ENCODE results near the gene FNDC11. TPM values are rescaled to one million over a fixed set of nuclear protein-coding genes. Genes with fewer than 3 reads are reported as not detected.

The FNDC11 gene
- 0.16 to 0.41 TPM (median 0.20 TPM) in 5 replicates for total RNA-seq (2022; extraction: Qiagen RNA extraction)

GRCh38 chr20:63553933-63554290, at the start of gene FNDC11:
FNDC11 (plus strand) TSS chr20:63554159; CDS start chr20:63555664, 1,505 bp downstream.

GRCh38 chr20:63520504-63520933, 33.4 kb upstream of the FNDC11 start, which contains the start of gene PPDPF:
PPDPF (plus strand) TSS chr20:63520765; CDS start chr20:63521309, 544 bp downstream.

GRCh38 chr20:63536997-63537524, 16.9 kb upstream of the FNDC11 start, which contains the start of gene PTK6:
PTK6 (minus strand) TSS chr20:63537376; CDS start chr20:63537314, 62 bp downstream.

GRCh38 chr20:63547725-63548480, 6.1 kb upstream of the FNDC11 start, which contains the start of gene SRMS:
SRMS (minus strand) TSS chr20:63547749; CDS start chr20:63547463, 286 bp downstream.

GRCh38 chr20:63574156-63574828, 20.3 kb downstream of the FNDC11 start, which contains the start of gene HELZ2:
HELZ2 (minus strand) TSS chr20:63574239; CDS start chr20:63572385, 1,854 bp downstream.

Other genes starting within 250 kb of the FNDC11 start
- 0.10 to 0.35 TPM (median 0.24 TPM) in 5 replicates for gene CHRNA4, start 192.8 kb upstream of the FNDC11 start, total RNA-seq (2022; extraction: Qiagen RNA extraction)
- gene KCNQ2, start 81.5 kb upstream of the FNDC11 start, total RNA-seq (2022; extraction: Qiagen RNA extraction), result 0.16 to 0.62 TPM (median 0.46 TPM) in 5 replicates
- gene EEF1A2, start 55.1 kb upstream of the FNDC11 start, total RNA-seq (2022; extraction: Qiagen RNA extraction), result 142 to 176 TPM (median 148 TPM) in 5 replicates
- 234 to 352 TPM (median 331 TPM) in 5 replicates for gene PPDPF, start 33.4 kb upstream of the FNDC11 start, total RNA-seq (2022; extraction: Qiagen RNA extraction)
- 2.7 to 3.6 TPM (median 2.9 TPM) in 5 replicates for gene PTK6, start 16.8 kb upstream of the FNDC11 start, total RNA-seq (2022; extraction: Qiagen RNA extraction)
- gene SRMS, start 6.4 kb upstream of the FNDC11 start, total RNA-seq (2022; extraction: Qiagen RNA extraction), result 0.11 to 0.15 TPM (median 0.13 TPM) in 5 replicates
- gene HELZ2, start 20.1 kb downstream of the FNDC11 start, total RNA-seq (2022; extraction: Qiagen RNA extraction), result 24.2 to 33.4 TPM (median 27.2 TPM) in 5 replicates
- 9.7 to 10.6 TPM (median 10.2 TPM) in 5 replicates for gene GMEB2, start 72.9 kb downstream of the FNDC11 start, total RNA-seq (2022; extraction: Qiagen RNA extraction)
- gene STMN3, start 99.3 kb downstream of the FNDC11 start, total RNA-seq (2022; extraction: Qiagen RNA extraction), result 8.6 to 11.3 TPM (median 9.5 TPM) in 5 replicates
- 4.7 to 7.2 TPM (median 6.8 TPM) in 5 replicates for gene RTEL1, start 104.2 kb downstream of the FNDC11 start, total RNA-seq (2022; extraction: Qiagen RNA extraction)
- gene TNFRSF6B, start 142.5 kb downstream of the FNDC11 start, total RNA-seq (2022; extraction: Qiagen RNA extraction), result 0.28 to 0.97 TPM (median 0.77 TPM) in 5 replicates
- 33.9 to 39.1 TPM (median 38.0 TPM) in 5 replicates for gene ARFRP1, start 153.8 kb downstream of the FNDC11 start, total RNA-seq (2022; extraction: Qiagen RNA extraction)
- 25.1 to 27.5 TPM (median 27.0 TPM) in 5 replicates for gene ZGPAT, start 153.9 kb downstream of the FNDC11 start, total RNA-seq (2022; extraction: Qiagen RNA extraction)
- gene LIME1, start 182.5 kb downstream of the FNDC11 start, total RNA-seq (2022; extraction: Qiagen RNA extraction), result 5.0 to 9.8 TPM (median 8.9 TPM) in 5 replicates
- 59.0 to 100 TPM (median 93.0 TPM) in 5 replicates for gene SLC2A4RG, start 185.6 kb downstream of the FNDC11 start, total RNA-seq (2022; extraction: Qiagen RNA extraction)